ENCODE results near the gene LINGO4.
"Not testable (repeated sequence)": the region's sequence is repeated elsewhere in the genome, so short reads cannot be mapped to it uniquely, and the experiment has no call there.

Gene LINGO4

GRCh38 chr1:151780736-151781135 lies 24.5 kb downstream of the LINGO4 start:
- FAIRE-seq: not testable (repeated sequence)

GRCh38 chr1:151779852-151780251 lies 25.4 kb downstream of the LINGO4 start:
- no peak for FAIRE-seq

DNA sequence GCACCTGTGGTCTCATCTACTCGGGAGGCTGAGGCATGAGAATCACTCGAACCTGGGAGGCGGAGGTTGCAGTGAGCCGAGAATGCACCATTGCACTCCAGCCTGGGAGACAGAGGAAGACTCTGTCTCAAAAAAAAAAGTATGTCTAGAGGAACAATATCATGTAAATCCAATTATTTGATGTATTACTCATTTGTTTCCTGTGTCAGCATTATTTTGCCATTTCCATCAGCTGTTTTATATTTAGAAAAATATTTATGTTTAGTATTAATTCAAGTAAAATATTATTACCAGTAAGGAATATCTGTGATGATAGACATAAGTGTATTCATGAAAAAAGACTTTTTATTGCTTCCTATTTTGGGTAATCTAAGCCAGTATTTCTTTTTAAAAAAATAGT lies 27.9 kb downstream of the LINGO4 start:
- FAIRE-seq: no peak

DNA sequence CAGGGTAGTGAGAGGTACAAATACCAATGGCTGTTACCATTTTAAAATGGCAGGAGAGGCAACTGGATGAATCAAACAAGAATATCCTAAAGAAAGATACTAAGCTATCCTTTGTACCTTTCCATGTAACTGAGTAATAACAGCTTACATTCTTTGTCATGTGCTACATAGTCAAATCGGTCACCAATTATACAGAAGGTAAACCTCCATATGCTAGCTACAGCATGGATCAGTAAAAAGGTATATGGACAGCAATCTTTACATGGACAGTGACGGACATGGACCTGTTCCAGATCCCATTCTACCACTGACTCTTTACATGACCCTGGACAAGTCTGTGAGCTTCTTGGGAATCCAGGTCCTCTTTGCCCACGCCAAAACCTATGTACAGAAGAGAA lies 28.6 kb downstream of the LINGO4 start:
- FAIRE-seq: no peak

GRCh38 chr1:151775894-151776664 lies 29.1 kb downstream of the LINGO4 start:
- FAIRE-seq: no peak

DNA sequence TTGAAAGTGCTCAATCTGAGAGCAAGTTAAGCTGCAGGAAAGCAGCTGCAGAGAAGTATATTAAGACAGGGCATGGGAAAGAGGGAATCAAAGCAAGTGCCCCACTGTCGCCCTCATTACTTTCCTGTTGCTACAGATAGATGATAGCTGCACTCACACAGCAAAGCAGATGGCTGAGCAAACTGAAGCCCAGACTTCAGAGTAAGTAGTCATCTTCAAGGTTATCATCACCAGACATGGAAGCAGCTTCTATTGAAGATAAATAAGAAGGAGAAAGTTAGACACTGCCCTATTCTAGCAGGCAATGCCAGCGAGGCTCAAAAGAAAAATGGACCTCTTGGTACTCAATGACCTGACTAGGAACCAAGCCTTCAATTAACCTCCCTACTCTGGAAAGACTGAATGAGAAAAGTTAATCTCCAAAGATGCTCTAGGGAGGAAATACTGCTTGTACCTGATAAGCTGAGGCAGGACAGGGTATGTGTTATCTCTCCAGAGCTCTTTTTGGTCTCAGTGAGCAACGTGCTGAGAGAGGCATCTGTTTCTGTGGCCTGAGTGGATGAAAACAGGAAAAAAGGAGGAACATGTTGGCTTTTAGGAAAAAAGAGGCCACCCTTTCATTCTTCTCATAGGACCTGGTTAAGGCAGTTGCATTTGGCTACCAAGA lies 30.8 kb downstream of the LINGO4 start:
- FAIRE-seq: no peak

- FAIRE-seq: no peak
Measured at GRCh38 chr1:151773702-151774101, 31.5 kb downstream of the LINGO4 start.

GRCh38 chr1:151769270-151769669 lies 35.9 kb downstream of the LINGO4 start:
- FAIRE-seq: not testable (repeated sequence)

DNA sequence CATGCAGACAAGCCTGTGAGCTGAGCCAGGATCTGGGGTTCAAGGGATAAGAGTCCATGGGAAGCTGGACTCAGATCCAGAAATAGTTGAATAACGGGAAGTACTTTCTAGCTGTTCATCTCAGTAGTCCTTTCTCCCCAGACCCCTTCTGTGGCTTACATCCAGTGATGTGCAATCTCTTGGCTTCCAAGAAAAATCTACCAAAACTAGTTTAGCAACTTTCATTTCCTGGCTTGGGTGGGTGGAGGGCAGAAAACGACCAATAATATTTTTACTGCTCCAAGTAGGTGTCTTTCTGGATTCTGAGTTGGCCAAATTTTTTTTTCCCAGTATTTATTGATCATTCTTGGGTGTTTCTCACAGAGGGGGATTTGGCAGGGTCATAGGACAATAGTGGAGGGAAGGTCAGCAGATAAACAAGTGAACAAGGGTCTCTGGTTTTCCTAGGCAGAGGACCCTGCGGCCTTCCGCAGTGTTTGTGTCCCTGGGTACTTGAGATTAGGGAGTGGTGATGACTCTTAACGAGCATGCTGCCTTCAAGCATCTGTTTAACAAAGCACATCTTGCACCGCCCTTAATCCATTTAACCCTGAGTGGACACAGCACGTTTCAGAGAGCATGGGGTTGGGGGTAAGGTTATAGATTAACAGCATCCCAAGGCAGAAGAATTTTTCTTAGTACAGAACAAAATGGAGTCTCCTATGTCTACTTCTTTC lies 36.7 kb downstream of the LINGO4 start:
- not testable (repeated sequence) for FAIRE-seq

DNA sequence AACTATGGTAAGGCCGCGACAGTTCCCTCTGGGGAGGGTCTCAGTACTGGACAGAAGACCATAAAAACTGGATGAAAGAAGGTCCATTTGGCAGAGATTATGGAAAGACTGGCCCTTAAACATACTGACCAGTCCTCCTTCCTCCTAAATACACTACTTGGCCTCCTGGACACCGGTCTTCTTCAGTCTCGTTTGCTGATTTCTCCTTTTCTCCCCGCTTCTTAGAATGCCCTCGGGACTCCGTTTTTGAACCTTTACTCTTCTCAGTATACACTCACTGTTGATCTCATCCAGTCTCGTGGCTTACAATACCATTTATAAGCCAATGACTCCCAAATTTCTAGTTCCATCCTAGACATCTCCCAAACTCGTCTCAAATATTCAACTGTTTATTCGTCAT lies 41.2 kb downstream of the LINGO4 start:
- no peak for FAIRE-seq

- no peak for FAIRE-seq
Measured at GRCh38 chr1:151762941-151763921, 42.0 kb downstream of the LINGO4 start, which contains the start of gene MRPL9. MRPL9 (minus strand) TSS chr1:151763496; CDS start chr1:151763479, 17 bp downstream.

GRCh38 chr1:151760597-151761385 lies 44.4 kb downstream of the LINGO4 start:
- no peak for FAIRE-seq

GRCh38 chr1:151759241-151759640 lies 46.0 kb downstream of the LINGO4 start:
- no peak for FAIRE-seq

DNA sequence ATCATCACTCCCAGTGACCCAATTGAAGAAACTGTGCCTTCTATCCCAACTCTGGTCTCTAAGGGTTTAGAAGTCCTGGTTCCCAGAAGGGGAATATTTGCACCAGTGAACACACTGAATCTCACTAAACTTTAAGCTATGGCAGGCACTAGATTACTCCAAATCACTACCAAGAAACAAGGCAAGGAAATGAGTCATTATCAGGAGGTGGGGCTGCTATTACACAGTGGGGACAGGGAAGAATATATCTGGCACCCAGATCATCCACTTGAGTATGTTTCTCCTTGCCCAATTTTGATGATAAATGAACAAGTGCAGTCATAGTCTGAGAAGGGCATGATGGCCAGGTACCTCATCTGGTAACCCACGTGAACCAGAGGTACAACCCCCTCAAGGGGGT lies 48.9 kb downstream of the LINGO4 start:
- no peak for FAIRE-seq

All from colon (tissue), 2 donors.